NCI-H1930 (cell line): ENCODE data around the gene AMH.

Source experiments
- DNase-seq, 2 experiments: peaks; one replicate each; lab custom pipeline; 2025; lab: John Stamatoyannopoulos, UW

The AMH gene

GRCh38 chr19:2221250-2221831 is 27.8 kb upstream of the AMH start:
- DNase-seq, result no peak

GRCh38 chr19:2221918-2222317 is 27.2 kb upstream of the AMH start:
- no peak for DNase-seq

- DNase-seq, result no peak
These were observed 25.7 kb upstream of the AMH start for GRCh38 chr19:2223391-2223790.

DNA sequence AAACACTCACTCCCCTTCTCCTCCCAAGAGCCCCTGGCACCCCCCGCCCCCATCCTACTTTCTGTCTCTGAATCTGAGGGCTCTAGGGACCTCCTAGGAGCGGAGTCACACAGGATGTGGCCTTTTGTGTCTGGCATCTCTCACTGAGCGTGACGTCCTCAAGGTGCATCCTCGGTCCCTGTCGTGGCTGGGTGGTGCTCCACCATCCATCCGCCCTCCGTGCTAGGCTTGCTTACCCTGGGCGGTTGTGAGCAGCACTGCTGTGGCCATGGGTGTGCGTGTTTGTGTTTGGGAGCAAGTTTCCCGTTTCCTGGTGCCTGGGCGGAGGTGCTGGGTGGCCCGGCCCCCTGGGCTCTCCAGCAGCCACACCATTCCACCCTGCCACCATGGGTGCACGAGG is 25.2 kb upstream of the AMH start:
- no peak for DNase-seq

DNA sequence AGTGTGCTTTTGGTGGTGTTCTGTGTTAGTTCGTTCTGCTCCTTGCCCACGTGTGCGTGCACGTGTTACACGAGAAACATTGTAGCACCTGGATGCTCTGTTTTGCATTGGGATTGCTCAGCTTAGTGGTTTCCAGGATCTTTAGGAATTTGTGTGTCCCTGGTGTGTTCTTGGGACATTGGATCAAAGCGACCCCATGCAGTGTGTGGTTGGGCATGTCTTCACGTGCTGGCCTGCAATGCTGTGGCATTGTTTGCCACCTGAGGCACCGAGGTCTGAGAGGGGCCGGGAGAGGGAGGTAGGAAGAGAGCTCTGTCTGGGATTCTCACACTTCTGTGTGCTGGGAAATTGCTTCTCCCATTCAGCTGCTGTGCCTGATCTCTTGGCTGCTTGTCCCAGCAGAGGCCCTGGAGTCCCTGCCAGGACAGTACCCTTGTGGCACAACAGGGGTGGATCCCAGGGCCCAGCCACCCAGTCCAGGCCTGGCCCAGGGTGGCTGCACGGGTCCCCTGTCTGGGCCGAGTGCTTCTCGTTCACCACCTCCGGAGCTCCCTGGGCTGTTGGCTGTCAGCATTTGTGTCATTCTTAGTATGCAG is 24.3 kb upstream of the AMH start:
- no peak for DNase-seq

DNA sequence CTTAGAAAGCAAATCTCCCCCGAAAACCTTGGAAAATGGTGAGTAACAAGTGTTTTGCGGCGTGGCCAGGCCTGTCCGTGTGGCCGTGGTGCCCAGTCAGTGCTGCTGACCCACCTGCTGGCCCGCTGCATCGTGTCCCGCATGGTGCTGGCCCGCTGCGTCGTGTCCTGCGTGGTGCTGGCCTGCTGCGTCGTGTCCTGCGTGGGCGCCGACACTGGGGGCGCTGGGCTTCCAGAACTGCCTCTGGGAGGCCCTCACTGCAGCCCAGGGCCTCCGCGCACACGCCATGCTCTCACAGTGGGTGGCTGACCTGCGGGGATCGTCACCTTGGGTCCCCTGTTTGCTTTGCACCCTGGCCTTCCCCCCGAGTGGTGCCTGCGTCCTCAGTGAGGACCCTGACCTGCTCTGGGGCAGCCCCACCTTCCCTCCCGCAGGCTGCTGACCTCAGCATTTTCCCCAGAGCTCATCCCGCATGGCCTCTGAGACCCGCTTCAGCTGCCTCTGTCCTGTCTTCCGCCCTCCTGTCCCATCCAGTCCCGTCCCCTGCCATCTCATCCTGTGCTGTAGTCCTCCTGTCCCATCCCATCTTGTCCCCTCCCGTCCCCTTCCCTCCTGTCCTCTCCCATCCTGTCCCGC is 23.6 kb upstream of the AMH start:
- DNase-seq, result no peak

DNA sequence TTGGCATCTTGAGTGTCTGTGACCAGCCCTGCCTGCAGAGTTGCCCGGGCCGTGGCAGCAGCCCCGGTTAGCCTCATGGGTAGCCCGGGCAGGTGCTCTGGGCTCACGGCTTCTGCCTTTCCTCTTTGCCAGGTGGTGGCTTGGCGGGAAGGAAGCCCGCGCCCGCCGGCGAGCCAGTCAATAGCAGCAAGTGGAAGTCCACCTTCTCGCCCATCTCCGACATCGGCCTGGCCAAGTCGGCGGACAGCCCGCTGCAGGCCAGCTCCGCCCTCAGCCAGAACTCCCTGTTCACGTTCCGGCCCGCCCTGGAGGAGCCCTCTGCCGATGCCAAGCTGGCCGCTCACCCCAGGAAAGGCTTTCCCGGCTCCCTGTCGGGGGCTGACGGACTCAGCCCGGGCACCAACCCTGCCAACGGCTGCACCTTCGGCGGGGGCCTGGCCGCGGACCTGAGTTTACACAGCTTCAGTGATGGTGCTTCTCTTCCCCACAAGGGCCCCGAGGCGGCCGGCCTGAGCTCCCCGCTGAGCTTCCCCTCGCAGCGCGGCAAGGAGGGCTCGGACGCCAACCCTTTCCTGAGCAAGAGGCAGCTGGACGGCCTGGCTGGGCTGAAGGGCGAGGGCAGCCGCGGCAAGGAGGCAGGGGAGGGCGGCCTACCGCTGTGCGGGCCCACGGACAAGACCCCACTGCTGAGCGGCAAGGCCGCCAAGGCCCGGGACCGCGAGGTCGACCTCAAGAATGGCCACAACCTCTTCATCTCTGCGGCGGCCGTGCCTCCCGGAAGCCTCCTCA is 22.9 kb upstream of the AMH start:
- no peak for DNase-seq

GRCh38 chr19:2226840-2227360 is 22.2 kb upstream of the AMH start:
- no peak for DNase-seq

DNA sequence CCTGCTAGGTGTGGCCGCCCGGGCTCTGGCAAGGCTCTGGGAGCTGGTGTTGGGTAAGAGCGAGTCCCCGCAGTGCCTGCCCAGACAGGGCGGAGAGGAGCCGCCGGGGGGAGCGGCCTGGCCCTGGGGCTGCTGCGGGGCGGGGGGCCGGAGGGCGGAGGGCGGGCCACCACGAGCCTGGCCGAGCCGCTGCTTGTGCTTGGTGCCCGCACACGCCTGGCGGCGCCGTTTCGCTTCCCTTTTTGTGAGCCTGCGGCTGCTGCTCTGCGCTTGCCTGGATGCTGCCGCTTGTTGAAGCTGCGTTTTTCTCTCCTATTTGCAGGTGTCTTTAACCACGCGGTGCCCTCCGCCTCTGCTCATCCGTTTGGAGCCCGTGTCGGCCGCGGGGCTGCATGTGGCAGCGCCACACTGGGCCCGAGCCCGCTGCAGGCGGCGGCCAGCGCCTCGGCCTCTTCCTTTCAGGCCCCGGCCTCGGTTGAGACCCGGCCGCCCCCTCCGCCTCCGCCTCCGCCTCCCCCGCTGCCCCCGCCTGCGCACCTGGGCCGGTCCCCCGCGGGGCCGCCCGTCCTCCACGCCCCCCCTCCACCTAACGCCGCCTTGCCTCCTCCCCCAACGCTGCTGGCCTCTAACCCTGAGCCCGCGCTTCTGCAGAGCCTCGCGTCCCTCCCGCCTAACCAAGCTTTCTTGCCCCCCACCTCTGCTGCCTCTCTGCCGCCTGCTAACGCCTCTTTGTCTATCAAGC is 21.5 kb upstream of the AMH start:
- DNase-seq, result no peak

GRCh38 chr19:2228157-2229030 is 20.7 kb upstream of the AMH start:
- no peak for DNase-seq

- no peak for DNase-seq
These were observed 19.8 kb upstream of the AMH start for GRCh38 chr19:2229103-2230032.

DNA sequence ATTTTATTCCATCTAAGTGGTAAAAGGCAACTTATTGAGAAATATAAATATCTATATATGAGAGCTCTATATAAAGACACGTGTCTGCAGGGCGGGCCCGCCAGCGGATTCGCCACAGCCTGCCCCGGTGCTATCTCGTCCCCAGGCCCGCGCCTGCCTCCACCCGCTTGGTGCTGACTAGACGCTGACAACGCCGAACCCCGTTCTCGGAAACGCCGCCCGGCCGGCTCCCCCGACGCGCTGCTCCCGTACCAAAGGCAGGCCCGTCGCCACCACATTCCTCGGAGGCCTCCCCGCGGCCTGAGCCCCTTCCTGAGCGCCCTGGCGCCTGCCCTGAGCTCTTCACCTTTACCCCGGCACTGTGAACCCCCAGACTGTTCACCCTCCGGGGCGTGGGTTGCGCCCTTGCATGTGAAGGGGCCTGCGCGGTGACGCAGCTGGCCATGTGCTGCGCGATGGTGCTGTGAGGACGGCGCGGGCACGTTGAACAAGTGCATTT is 19.0 kb upstream of the AMH start:
- no peak for DNase-seq

- no peak for DNase-seq
These were observed 18.2 kb upstream of the AMH start for GRCh38 chr19:2230807-2231533.

DNA sequence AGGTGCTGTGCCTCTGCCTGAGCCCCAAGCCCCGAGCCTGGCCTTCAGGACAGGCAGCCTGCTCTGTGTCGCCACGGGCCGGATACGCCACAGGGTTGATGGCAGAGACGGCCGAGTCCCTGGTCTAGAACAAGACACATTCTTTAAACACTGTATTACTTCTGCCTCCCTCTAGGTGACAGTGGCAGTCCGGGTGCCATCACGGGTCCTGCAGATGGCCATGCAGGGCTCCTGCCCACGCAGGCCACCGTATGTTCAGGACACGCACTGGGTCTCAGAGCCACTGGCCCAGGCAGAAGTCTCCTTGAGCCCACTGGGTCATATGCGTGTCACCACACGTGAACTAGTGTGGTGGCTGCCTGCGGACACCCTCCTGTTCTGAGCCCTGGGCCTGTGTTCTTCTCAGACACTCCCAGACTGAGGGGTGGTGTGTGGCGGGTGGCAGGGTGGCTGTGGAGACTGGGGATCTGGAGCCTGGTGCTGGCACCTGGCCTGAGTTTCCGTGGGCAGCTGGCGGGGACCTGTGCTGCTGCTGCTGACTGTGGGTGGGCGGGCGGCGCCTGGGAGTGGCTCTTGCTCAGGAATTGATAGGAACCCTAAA is 17.4 kb upstream of the AMH start:
- no peak for DNase-seq

DNA sequence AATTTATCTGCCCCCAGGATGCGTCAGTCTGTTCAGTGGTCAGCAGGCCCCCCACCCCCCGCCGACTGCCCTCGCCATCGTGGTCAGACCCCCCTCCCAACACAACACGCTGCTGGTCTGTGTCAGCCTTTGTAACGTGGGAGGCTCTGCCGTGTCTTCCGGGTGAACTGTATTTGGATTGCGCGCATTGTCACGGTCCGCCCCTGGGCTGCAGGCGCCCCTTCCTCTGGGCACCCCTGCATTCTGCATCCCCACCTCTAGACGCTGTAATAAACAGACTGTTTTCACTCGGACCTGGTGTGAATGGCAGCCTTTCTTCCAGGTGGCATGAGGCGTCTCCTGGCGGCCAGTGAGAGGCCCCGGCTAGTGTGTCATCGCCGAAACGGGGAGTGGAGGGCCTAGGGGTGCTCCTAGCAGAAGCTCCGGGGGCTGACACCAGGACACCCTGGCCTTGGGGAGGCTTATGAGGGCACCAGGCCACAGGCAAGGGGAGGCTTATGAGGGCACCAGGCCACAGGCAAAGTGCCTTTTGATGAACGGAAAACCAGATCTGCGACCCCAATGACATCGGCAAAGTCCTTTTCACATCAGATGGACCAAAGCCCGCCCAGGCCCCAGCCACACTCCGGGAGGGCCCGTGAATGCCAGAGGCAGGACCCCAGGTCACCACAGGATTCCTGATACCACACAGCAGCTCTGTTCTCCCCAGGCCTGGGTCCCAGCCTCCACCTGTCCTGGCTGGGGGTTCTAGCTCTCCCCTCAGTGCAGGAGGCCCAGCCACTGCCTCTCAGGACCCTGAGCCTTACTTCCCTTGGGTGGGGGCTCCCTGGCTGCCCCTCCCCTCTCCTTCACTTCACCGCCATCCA is 16.6 kb upstream of the AMH start:
- no peak for DNase-seq

GRCh38 chr19:2233601-2234280 is 15.4 kb upstream of the AMH start:
- DNase-seq, result no peak

GRCh38 chr19:2234996-2235380 is 14.1 kb upstream of the AMH start:
- DNase-seq, result no peak
